ENCODE measurements around the gene PON1. TPM values are rescaled to one million over a fixed set of nuclear protein-coding genes. Genes with fewer than 3 reads are reported as not detected.

PON1 gene
- polyA plus RNA-seq, 1 donor = 0.46 TPM

DNA sequence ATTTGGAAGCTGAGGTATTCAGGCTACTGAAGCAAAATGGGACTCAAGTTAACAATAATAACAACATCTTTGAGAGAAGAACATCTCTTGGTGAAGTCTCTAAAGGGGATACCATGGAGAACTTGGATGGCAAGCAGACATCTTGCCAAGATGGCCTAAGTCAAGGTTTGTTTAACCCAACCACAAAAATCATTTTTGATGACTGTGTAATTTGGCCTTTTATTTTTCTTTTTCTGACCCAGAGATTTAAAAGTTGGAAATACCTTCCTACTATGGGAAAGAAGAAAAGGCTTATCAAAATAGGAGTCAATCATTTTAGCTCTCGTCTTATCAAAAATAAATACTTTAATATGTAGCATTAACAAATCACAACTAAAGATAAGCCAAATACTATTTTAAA lies 72.4 kb downstream of the PON1 start:
- DNase-seq = no peak

DNA sequence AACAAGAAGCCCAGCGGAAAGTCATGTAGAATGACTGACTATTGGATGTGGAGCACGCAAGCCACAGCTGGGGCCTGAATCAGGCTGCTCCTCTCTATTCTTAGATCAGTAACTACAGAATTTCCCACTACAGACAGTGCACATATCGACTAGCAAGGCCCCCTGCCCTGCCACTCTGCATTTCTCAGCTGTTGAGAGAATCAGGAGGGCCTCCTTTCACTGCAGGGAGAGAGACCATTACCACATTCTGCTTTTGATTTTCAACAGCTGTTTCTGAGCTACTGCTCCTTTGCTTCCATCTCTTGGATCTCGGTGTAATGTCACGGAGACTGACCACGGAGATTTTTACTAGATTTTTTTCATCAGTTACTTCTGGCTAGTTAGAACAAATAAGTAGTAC lies 73.8 kb downstream of the PON1 start:
- no peak for DNase-seq

Other genes with a start within 250 kb of the PON1 start
- 5.6 TPM for gene PON3, start 71.8 kb upstream of the PON1 start, polyA plus RNA-seq (ENCODE audit: insufficient read length)
- 106 TPM for gene PON2, start 110.5 kb upstream of the PON1 start, polyA plus RNA-seq (ENCODE audit: insufficient read length)
- gene ASB4, start 161.4 kb upstream of the PON1 start, polyA plus RNA-seq (ENCODE audit: insufficient read length) = 35.7 TPM

Measured in hindlimb muscle (tissue), 1 donor.